ENCODE data around the gene DIS3L2. TPM values are rescaled to one million over a fixed set of nuclear protein-coding genes. Genes with fewer than 3 reads are reported as not detected.

DIS3L2 gene
- polyA plus RNA-seq, 4 donors = 31.2 to 37.7 (median 34.6) TPM

DNA sequence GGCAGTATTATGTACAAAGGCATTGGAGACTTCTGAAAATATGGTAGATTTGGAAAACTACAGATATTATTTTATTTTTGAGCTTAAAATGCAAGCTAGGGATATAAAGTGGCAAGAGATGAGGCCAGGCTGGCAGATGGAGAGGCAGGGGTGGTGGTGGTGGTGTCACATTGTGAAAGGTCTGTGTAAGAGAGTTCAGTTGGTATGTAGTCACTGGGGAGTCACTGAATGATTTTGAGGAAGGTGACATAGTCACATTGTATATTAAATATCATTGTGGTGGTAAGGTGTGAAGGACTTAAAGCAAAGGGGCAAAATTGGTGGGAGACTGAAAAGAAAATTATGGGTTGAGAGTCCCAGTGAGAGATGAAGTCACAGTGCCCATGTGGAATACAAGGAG, 82.5 kb downstream of the DIS3L2 start:
- no peak for DNase-seq (ENCODE audit: low read depth in 4 of 4, low spot score in 3 of 4)

GRCh38 chr2:232049350-232049749, 87.8 kb downstream of the DIS3L2 start:
- no peak for DNase-seq (ENCODE audit: low read depth in 4 of 4, low spot score in 3 of 4)

DNA sequence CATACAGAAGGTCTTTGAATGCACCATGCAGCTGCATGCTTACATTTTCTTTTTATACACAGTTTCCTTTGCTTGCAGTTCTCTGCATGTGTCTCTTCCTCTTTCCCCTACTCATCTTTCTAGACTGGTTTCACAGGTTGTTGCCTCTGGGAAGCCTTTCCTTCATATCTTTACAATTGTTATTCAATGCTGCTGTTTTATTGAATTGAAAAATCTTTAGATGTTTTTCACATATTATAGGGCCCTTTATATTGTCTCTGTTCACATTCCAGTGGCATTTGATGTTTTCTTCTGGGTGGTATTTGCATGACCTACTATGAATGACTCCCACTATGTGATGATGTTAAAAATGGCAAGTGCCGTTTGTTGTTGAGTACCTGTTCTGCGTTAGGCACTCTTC, 91.1 kb downstream of the DIS3L2 start:
- no peak for DNase-seq (ENCODE audit: low read depth in 4 of 4, low spot score in 3 of 4)

GRCh38 chr2:232053777-232054176, 92.3 kb downstream of the DIS3L2 start:
- DNase-seq (ENCODE audit: low read depth in 4 of 4, low spot score in 3 of 4) = no peak

GRCh38 chr2:232058063-232058877, 96.8 kb downstream of the DIS3L2 start:
- DNase-seq (ENCODE audit: low read depth in 4 of 4, low spot score in 3 of 4) = no peak

DNA sequence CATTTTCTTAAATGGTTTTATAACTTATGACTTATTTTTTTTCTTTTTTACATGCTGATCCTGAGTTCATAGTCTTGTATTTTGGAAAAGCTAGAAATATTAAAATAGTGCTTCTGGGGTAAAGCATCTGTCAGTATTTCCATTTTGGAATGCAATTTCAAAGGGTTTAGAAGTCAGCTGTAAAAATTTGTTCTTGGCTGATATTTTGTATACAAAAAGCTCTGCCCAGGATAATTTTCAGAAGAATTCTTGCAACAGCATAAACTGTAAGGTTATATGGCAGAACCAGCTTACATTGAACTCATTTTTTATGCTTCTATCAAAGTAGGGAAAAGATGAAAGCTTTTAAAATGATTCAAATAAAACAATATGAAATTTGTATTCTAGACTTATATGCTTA, 97.4 kb downstream of the DIS3L2 start:
- no peak for DNase-seq (ENCODE audit: low read depth in 4 of 4, low spot score in 3 of 4)

GRCh38 chr2:232061265-232061664, 99.8 kb downstream of the DIS3L2 start:
- DNase-seq (ENCODE audit: low read depth in 4 of 4, low spot score in 3 of 4) = no peak

- DNase-seq (ENCODE audit: low read depth in 4 of 4, low spot score in 3 of 4) = no peak
Measured at GRCh38 chr2:232073026-232073425, 111.5 kb downstream of the DIS3L2 start.

DNA sequence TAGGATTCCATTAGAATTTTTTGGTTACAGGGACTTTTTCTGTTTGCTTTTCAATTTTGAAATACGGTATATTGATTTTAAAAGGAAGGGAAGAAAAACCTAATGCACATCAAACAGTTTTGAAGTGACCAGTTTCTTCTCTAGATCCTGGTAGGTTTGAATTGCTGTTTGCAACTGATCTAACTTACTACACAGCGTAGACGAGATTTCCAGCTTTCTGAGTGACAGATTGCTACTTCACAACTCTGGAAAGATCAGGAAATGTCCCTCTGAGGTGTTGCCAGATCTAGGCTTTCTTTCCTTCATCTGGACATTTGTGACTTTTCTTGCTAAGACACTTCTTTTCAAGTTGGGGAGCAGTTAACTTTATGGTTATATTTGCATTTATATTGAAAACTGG, 112.2 kb downstream of the DIS3L2 start:
- no peak for DNase-seq (ENCODE audit: low read depth in 4 of 4, low spot score in 3 of 4)

DNA sequence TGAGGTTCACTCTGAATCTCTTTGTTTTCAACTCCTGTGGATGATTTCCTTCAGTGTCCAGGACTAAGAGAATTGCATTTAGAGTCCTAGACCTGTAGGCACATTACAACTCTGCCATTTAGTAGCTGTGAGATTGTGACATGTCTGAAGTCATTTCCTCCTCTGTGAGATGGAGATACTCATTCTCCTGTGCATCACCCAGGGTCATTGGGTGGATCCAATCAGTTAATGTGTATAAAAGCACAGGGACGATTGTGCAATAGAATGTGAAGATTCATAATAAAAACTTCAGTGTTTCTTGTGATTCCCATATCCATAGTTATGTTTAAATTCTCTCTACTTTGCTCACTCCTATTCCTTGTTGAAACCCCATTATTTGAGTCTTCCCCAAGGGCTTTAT, 113.6 kb downstream of the DIS3L2 start:
- no peak for DNase-seq (ENCODE audit: low read depth in 4 of 4, low spot score in 3 of 4)

DNA sequence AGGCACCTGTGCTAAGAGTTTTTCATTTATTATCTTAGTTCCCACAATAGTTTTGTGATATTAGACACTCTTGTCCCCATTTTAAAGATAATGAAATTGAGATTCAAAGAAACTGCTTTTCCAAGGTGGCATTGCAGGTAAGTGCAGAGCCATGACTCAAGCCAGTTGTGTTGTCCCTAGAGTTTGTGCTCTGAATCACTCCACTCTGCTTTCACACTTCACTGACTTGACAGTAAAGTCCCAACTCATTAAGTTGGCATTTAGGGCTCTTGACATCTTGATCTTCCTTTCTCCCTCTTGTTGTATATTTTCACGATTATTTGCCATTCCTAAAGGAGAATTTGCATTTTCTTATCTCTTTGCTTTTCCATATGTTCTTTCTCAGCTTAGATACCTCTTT, 114.3 kb downstream of the DIS3L2 start:
- no peak for DNase-seq (ENCODE audit: low read depth in 4 of 4, low spot score in 3 of 4)

GRCh38 chr2:232076272-232076671, 114.8 kb downstream of the DIS3L2 start:
- DNase-seq (ENCODE audit: low read depth in 4 of 4, low spot score in 3 of 4) = no peak

DNA sequence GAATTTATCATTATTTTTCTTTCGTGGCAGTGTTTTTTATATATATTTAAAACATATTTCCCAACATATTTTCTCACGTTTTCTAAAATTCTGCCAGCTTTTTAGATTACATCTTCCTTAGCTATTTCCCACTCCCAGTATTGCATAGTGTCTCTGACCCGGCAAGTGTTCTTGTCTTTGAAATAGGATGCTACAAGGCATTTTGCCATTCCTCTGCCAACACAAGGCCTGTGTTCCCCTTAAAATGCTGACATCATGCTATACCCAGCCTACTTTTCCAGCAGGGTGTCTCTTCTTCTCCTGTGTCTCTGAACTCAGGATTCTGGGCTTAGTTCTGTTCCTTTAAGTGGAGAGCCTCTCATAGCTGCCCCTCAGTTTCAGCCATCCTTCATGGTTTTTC, 115.2 kb downstream of the DIS3L2 start:
- no peak for DNase-seq (ENCODE audit: low read depth in 4 of 4, low spot score in 3 of 4)

DNA sequence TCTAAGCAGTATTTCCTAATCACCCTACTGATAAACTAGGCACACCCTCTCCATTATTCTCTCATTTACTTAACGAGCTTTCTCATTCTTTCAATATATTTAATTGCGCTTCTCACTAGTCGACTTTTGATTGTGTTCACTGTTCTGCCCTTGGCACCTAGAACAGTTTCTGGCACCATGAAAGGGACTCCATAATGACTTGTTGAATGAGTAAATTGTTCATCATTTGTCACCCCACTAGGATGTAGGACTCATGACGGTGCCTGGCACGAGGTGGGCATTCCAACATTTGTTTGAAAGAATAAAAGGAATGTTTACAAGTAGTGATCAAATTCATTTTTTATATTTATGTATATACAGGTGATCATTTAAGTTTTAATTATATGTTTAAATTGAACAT, 123.7 kb downstream of the DIS3L2 start:
- DNase-seq (ENCODE audit: low read depth in 4 of 4, low spot score in 3 of 4) = no peak

GRCh38 chr2:232085826-232086425, 124.4 kb downstream of the DIS3L2 start:
- no peak for DNase-seq (ENCODE audit: low read depth in 4 of 4, low spot score in 3 of 4)

- no peak for DNase-seq (ENCODE audit: low read depth in 4 of 4, low spot score in 3 of 4)
Measured at GRCh38 chr2:232088771-232089170, 127.3 kb downstream of the DIS3L2 start.

DNA sequence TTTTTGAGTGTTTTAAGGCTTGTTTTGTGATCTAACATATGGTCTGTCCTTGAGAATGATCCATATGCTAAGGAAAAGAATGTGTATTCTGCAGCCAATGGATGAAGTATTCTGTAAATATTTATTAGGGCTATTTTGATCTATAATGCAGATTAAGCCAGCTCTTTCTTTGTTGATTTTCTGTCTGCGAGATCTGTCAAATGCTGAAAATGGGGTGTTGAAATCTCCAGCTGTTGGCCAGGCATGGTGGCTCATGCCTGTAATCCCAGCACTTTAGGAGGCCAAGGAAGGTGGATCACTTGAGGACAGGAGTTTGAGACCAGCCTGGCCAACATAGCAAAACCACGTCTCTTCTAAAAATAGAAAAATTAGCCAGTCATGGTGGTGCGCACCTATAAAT, 132.7 kb downstream of the DIS3L2 start:
- no peak for DNase-seq (ENCODE audit: low read depth in 4 of 4, low spot score in 3 of 4)

- no peak for DNase-seq (ENCODE audit: low read depth in 4 of 4, low spot score in 3 of 4)
Measured at GRCh38 chr2:232094883-232095282, 133.4 kb downstream of the DIS3L2 start.

GRCh38 chr2:232097260-232097659, 135.7 kb downstream of the DIS3L2 start:
- DNase-seq (ENCODE audit: low read depth in 4 of 4, low spot score in 3 of 4) = no peak

GRCh38 chr2:232097758-232098157, 136.2 kb downstream of the DIS3L2 start:
- no peak for DNase-seq (ENCODE audit: low read depth in 4 of 4, low spot score in 3 of 4)

DNA sequence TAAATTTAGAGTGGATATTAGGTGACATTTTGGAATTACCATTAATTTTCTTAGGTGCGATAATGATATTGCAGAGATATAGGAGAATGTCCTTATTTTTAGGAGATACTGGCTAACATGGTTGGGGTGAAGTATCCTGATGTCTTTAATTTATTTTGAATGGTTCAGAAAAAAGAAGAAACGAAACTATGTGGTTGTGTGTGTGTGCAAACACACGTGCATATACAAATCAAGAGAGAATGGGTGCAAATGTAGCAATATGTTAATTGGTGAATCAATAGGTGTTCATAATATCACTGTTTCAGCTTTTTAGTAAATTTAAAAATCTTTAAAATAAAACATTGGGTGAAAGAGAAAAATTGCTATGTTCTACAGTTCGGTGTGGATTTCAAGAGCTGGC, 140.9 kb downstream of the DIS3L2 start:
- no peak for DNase-seq (ENCODE audit: low read depth in 4 of 4, low spot score in 3 of 4)

GRCh38 chr2:232103140-232103737, 141.7 kb downstream of the DIS3L2 start:
- DNase-seq (ENCODE audit: low read depth in 4 of 4, low spot score in 3 of 4) = no peak
